NOMO-1 treated with DMSO at 0.1 percent for 48 hours (cell line): Measurements from ENCODE around the gene SMAGP.
A peak's percentile ranks its signal among the peaks of the same experiment; 100 is the strongest.
"Not testable (repeated sequence)": the region's sequence is repeated elsewhere in the genome, so short reads cannot be mapped to it uniquely, and the experiment has no call there.

Experiments used
- DNase-seq: peaks from one replicate; lab custom pipeline; 2025; ENCODE audit not compliant: unreplicated experiment; lab: John Stamatoyannopoulos, UW

The SMAGP gene

GRCh38 chr12:51227112-51227511, 43.1 kb downstream of the SMAGP start:
- not testable (repeated sequence) for DNase-seq

DNA sequence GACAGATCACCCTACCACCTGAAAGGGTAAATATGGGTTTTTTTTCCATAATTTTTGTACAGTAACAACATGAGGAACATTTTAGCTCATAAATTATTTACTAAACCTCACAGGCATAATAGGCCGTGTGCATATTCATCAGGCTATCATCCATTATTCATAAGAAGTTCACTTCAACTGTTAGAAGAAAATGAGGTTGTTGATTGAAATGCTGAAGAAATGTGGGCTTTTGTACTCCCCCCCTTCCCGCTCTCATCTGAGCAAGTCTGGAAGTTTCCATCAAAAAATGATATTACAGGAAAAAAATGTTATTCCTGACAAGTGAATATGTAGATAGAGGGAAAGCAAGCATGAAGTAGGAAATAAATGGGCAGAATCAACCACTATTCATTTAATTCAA, 44.4 kb downstream of the SMAGP start:
- no peak for DNase-seq

GRCh38 chr12:51225234-51225633, 45.0 kb downstream of the SMAGP start:
- DNase-seq: no peak

DNA sequence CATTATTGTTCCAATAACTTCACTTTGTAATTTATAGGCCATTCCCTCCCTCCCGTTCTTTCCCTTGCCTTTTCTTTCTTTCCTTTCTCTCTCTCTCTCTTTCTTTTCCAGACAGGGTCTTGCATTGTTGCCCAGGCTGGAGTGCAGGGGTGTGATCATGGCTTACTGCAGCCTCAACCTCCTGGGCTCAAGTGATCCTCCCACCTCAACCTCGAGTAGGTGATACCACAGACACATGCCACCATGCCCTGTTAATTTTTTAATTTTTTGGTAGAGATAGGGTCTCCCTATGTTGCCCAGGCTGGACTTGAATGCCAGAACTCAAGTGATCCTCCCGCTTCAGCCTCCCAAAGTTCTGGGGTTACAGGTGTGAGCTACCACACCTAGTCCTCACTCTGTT, 45.6 kb downstream of the SMAGP start:
- no peak for DNase-seq

DNA sequence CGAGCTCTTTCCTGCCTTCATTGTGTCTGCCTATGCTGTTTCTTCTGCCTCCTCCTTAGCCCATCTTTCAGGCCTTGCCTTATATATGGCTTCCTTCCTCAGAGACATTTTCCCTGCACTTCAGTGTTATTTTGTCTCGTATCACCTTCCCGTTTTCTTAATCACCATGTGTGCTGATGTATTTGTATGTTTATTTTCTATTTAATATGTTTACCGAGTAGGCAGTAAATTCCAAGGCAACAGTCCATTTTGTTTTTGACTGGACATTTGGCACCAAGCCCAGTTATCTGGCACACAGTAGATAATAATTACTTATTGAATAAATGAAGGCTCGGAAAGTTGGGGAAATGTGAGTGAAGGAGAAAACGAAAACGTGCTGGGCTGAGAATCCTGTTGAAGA, 47.8 kb downstream of the SMAGP start:
- DNase-seq: no peak

DNA sequence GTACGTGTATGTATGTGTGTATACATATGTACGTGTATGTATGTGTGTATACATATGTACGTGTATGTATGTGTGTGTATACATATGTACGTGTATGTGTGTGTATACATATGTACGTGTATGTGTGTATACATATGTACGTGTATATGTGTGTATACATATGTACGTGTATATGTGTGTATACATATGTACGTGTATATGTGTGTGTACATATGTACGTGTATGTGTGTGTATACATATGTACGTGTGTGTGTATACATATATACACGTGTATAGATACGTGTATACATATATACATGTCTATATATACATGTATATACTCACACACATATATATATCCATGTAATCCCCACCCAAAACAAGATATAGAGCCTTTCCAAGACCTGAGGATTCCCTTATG, 50.4 kb downstream of the SMAGP start:
- DNase-seq: not testable (repeated sequence)

DNA sequence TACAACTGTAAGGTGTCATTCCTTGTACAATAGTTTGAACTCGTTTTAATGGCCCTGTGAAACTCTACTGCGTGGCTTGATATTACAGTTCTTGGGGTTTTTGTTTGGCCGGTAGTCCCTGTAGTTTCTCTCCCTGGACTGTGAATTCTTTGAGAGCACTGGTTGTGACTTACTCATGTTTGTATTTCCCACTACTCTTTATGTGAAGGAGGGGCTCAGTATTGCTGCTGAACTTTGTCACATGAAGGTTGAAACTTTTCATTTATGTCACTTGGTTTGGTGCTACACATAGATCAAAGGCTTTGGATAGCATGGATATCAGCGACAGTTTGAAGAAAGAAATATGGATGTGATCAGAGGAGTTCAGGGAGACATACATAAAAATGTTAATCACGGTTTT, 50.9 kb downstream of the SMAGP start:
- DNase-seq: no peak

GRCh38 chr12:51218607-51219161, 51.5 kb downstream of the SMAGP start:
- no peak for DNase-seq

GRCh38 chr12:51217968-51218606, 52.1 kb downstream of the SMAGP start, which contains the start of gene POU6F1:
POU6F1 (minus strand) TSS chr12:51218062; CDS start chr12:51206836, 11,226 bp downstream.
- peak; percentile 68 for DNase-seq

DNA sequence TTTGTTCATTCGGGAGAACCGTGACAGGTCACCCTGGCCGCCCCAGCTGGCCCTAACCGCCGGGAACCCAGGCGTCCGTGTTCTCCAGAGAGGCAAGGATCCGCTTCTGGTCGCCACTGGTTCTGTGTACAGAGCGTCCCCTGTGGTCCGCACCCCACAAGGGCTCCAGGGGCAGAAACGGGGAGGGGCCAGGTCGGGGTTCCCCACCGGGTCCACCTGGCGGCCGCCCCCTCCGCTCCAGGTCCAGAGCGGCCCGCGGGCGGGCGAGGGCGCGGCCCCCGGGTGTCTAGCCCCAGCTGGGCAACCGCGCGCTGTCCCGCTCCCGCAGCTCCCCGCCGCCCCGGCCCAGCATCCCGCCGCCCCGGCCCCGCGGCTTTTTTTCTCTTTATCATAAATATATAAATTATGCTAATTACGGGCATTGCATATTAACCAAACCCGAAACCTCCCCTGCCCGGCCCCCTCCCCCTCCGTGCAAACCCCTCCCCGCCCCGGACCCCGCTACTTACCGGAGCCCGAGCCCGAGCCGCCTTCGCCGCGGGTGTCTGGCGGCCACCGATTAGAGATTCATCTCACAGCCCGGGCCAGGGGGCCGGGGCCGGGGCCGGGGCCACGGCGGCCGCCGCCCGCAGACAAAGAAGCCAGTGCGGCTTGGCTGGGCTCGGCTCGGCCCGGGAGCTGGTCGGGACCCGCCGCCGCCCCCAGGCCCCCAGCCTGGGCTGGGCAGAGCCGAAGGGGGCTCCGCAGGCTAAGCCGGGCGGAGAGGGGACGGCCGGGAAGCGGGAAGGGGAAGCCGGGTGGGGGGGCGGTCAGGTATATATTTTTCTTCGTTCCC, 52.9 kb downstream of the SMAGP start:
- DNase-seq: no peak

- no peak for DNase-seq
Measured at GRCh38 chr12:51216642-51217041, 53.6 kb downstream of the SMAGP start.

DNA sequence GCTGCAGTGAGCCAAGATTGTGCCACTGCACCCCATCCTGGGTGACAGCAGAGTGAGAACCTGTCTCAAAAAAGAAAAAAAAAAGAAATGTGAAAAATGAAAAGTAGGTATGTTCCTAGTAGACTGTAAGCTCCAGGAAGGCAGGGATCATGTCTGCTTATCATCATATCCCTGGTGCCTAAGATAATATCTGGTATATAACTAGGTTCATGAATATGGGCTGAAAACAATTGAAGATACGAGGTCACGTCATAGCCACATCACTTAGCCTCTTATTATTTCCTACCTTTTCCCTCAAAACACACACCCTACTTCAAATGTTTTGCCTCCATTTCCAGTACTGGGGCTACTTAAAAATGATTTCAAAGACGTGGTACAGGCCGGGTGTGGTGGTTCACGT, 55.3 kb downstream of the SMAGP start:
- no peak for DNase-seq

DNA sequence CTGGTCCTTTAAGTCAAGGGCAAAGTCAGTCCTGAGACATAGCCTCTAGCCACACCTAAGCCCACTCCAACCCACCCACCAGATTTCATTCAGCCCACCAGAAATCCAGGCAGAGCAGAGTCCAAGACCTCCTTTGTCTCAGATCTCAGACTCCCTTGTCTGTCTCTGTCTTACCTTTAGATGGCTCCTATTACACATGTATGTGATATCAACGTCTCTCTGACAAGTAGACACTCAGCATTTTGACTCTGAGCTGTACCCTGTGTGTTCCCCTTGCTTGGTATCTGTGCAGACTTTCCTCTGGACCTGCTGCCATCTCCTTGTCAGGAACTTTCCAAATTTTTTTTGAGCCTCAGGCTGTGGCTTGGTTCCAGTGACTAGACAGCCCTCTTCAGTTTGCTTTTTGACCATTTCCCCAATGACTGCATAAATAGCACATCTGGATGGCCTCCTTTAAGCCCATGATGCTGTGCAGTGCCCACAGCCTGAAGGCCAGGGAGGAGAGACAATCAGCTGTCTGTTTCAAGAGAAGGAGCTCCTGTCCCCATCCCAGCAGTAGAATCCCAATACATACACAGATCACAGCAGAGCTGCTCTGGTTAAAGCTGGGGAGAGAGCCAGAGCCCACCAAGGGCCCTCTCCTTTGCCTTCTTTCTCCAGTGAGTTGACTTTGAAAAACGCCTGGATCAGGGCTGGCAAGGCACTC, 59.4 kb downstream of the SMAGP start:
- no peak for DNase-seq

DNA sequence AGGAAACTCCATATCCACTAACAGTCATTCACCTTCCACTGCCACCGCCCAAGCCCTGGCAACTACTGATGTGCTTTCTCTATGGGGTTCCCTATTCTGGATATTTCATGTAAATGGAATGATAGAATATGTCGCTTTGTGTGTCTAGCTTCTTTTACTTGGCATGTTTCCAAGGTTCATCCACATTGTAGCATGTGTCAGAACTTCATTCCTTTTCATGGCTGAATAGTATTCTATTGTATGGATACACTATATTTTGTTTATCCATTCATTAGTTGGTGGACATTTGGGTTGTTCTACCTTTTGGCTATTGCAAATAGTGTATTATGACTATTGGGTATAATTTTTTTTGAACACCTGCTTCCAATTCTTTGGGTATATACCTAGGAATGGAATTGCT, 61.0 kb downstream of the SMAGP start:
- DNase-seq: no peak

DNA sequence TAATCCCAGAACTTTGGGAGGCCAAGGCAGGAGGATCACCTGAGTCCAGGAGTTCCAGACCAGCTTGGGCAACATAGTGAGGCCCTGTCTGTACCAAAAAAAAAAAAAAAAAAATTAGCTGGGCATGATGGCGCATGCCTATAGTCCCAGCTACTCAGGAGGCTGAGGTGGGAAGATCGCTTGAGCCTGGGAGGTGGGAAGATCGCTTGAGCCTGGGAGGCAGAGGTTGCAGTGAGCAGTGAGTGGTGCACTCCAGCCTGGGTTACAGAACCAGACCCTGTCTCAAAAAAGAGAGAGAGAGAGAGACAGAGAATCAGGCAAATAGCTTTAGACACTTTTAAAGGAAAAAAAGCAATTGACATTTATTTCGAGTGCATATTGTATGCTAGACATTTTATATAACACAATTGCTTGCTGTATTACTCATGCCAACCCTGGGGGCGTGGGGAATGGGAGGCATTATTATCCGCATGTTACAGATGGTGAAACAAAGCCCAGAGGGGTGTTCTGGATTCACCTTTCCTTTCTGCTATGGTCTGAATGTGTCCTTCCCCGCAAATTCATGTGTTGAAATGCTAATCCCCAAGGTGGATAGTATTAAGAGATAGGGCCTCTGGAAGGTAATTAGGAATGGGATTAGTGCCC, 62.1 kb downstream of the SMAGP start:
- no peak for DNase-seq

- no peak for DNase-seq
Measured at GRCh38 chr12:51205350-51205749, 64.9 kb downstream of the SMAGP start.

GRCh38 chr12:51202718-51203117, 67.5 kb downstream of the SMAGP start:
- no peak for DNase-seq

- DNase-seq: no peak
Measured at GRCh38 chr12:51200806-51201205, 69.4 kb downstream of the SMAGP start.

GRCh38 chr12:51200156-51200555, 70.1 kb downstream of the SMAGP start:
- no peak for DNase-seq

- no peak for DNase-seq
Measured at GRCh38 chr12:51199366-51199945, 70.8 kb downstream of the SMAGP start.
